ENCODE measurements around the gene A1BG. TPM values are rescaled to one million over a fixed set of nuclear protein-coding genes. Genes with fewer than 3 reads are reported as not detected.

A1BG gene
- total and polyA plus RNA-seq, 2 of the 13 experiments (the other 11 are each of a cell fraction or from before 2014, with no cell fraction given) = 14.7 to 41.4 TPM

GRCh38 chr19:58305065-58305931 lies 48.0 kb downstream of the A1BG start, which contains the start of gene ERVK3-1 (continued):
- TF ChIP-seq ZBTB2 (CRISPR knock-in tag; IDR thresholded peaks at IDR 0.05; ENCODE audit: low read depth) = no peak
- no peak for TF ChIP-seq KLF11 (CRISPR knock-in tag; IDR thresholded peaks at IDR 0.05)
- peak; percentile 78; the same call in 1 of the 2 replicates for TF ChIP-seq MEIS1 (CRISPR knock-in tag; IDR thresholded peaks at IDR 0.05; ENCODE audit: borderline replicate concordance)
- peak; percentile 90; the same call in 1 of the 2 replicates for TF ChIP-seq PCBP1 (IDR thresholded peaks at IDR 0.05; ENCODE audit: borderline replicate concordance, low read depth, low read length)
- no peak for TF ChIP-seq ZNF484 (CRISPR knock-in tag; IDR thresholded peaks at IDR 0.05; ENCODE audit: borderline replicate concordance, low read depth)
- TF ChIP-seq DBP (CRISPR knock-in tag; IDR thresholded peaks at IDR 0.05; ENCODE audit: not compliant biosample characterization) = no peak
- peak; percentile 33; the same call in 1 of the 2 replicates for TF ChIP-seq CTCF (CRISPR knock-in tag; IDR thresholded peaks at IDR 0.05)
- no peak for TF ChIP-seq CENPT (CRISPR knock-in tag; IDR thresholded peaks at IDR 0.05; ENCODE audit: low read depth)
- TF ChIP-seq ZNF232 (CRISPR knock-in tag; IDR thresholded peaks at IDR 0.05; ENCODE audit: borderline replicate concordance) = peak; percentile 59; the same call in 1 of the 2 replicates
- no peak for TF ChIP-seq EZH2 (conservative IDR thresholded peaks at IDR 0.05; ENCODE audit: low read depth, low read length)
- peak; percentile 82 for TF ChIP-seq DMAP1 (CRISPR knock-in tag; IDR thresholded peaks at IDR 0.05)
- no peak for TF ChIP-seq ZNF878 (CRISPR knock-in tag; IDR thresholded peaks at IDR 0.05)
- peak; percentile 76 for TF ChIP-seq TFDP2 (CRISPR knock-in tag; IDR thresholded peaks at IDR 0.05)
- TF ChIP-seq MIER3 (CRISPR knock-in tag; IDR thresholded peaks at IDR 0.05; ENCODE audit: borderline replicate concordance) = peak; percentile 73; the same call in 1 of the 2 replicates
- peak; percentile 55; the same call in 1 of the 2 replicates for TF ChIP-seq ZBTB44 (CRISPR knock-in tag; IDR thresholded peaks at IDR 0.05)
- peak; percentile 90; the same call in 1 of the 2 replicates for TF ChIP-seq ZNF619 (CRISPR knock-in tag; IDR thresholded peaks at IDR 0.05)
- TF ChIP-seq GATAD2A (CRISPR knock-in tag; IDR thresholded peaks at IDR 0.05) = peak; percentile 56
- TF ChIP-seq NR2F1 (CRISPR knock-in tag; IDR thresholded peaks at IDR 0.05) = 0 out of 4 replicates have a peak, but pooled peaks of 1 of the 2 experiments have one; percentile 14
- TF ChIP-seq EED (CRISPR knock-in tag; IDR thresholded peaks at IDR 0.05) = no peak
- TF ChIP-seq THAP11 (CRISPR knock-in tag; IDR thresholded peaks at IDR 0.05) = peak; percentile 100
- peak; percentile 99 for TF ChIP-seq HCFC1 (IDR thresholded peaks at IDR 0.05; ENCODE audit: low read depth, low read length)
- TF ChIP-seq ZNF274 (CRISPR knock-in tag; IDR thresholded peaks at IDR 0.05) = peak; percentile 91
